Motor neuron (in vitro differentiated cells): ENCODE measurements around the gene FBF1. TPM values are rescaled to one million over a fixed set of nuclear protein-coding genes. Genes with fewer than 3 reads are reported as not detected.
"Not testable (repeated sequence)": the region's sequence is repeated elsewhere in the genome, so short reads cannot be mapped to it uniquely, and the experiment has no call there.

Experiments
- ATAC-seq, 8 experiments: fragments of 200-7000 bp; cut with Tn5 transposase; replicated peaks in 6 of 8; 2 replicates each; pipeline ENCODE4 v1.8.0; 2021; ENCODE audit warnings: mild to moderate bottlenecking in 8 of 8, moderate library complexity in 8 of 8
- H3K27ac ChIP-seq, 2 donors: fragments of 250-450 bp; sonication (Bioruptor Pico); 2 replicates each; pipeline ENCODE4 v1.9.0; 2021; ENCODE audit warnings: antibody characterized with exemption in 2 of 2, mild to moderate bottlenecking in 2 of 2, moderate library complexity in 1 of 2
- H3K4me1 ChIP-seq, 2 donors: fragments of 250-450 bp; sonication (Bioruptor Pico); replicated peaks in 1 of 2; 2 replicates each; pipeline ENCODE4 v1.6.1; 2021; ENCODE audit warnings: antibody characterized with exemption in 2 of 2, mild to moderate bottlenecking in 2 of 2, moderate library complexity in 1 of 2
- H3K4me3 ChIP-seq, 5 donors: fragments of 250-450 bp; sonication (Bioruptor Pico); 2 replicates each; pipeline ENCODE4 v1.9.0; 2021; ENCODE audit warnings: antibody characterized with exemption in 5 of 5, mild to moderate bottlenecking in 5 of 5, moderate library complexity in 4 of 5
- WGBS, 10 experiments: fragments of 450-650 bp; shearing (Covaris generic); methylation state at CpG; one replicate each; pipeline ENCODE4 v1.0.0; 2022; 5-methylcytosine and 5-hydroxymethylcytosine counted together
- in situ Hi-C, 9 experiments: fragments of 400-800 bp; cut with MboI; loops; one replicate each; pipeline ENCODE4 v1.15.0; 2021; ENCODE audit warnings: low sequenced_read_pairs in 9 of 9, low pct_unique_long_range_greater_than_20kb in 2 of 9; ENCODE audit not compliant: unreplicated experiment in 9 of 9
- total RNA-seq, 8 experiments: library from RNA; unstranded; fragments of 300-600 nt; gene quantifications; 2 replicates each; pipeline versions ENCODE4 v1.2.3 to v1.2.4, GENCODE V29; 2022

Gene FBF1
- total RNA-seq: 10 to 100 TPM in 3 of 8 experiments, 1 to 10 TPM in 5; 4.8 to 14.7 (median 7.6) TPM

GRCh38 chr17:75940727-75941441 is at the start of gene FBF1:
Gene FBF1, minus strand, starts transcription at chr17:75941042. Its CDS starts 2,893 bp downstream, at chr17:75938149.
- peak within 1 kb of the TSS; percentile 56 to 95 (median 83) for H3K4me3 ChIP-seq
- WGBS, 10 experiments: 0% methylated on average over 1 to 5 of the region's 63 CpGs; no CpG with 5 or more reads in 4 of the 10 experiments
- ATAC-seq: peak; percentile 93 to 99 (median 98)
- in situ Hi-C loops: no loop called here
- peaks cover 0 to 5% of the 10 kb centered on the region in 2 donors for H3K4me1 ChIP-seq
- peak within 1 kb of the TSS in 1 of 2 donors; percentile 24 for H3K27ac ChIP-seq

GRCh38 chr17:75987041-75987440 is 46.2 kb upstream of the FBF1 start:
- in situ Hi-C loops: no loop called here
- 0 to 100% (median 57%) methylated on average over 1 to 4 of the region's 4 CpGs; no CpG with 5 or more reads in 3 of the 10 experiments for WGBS, 10 experiments
- H3K4me3 ChIP-seq: no peak overlapping the region
- H3K27ac ChIP-seq: no peak overlapping the region
- no peak for ATAC-seq
- H3K4me1 ChIP-seq: peaks cover 13 to 15% of the 10 kb centered on the region in 2 donors

- Histone ChIP-seq H3K27ac (no peak overlapping the region), H3K4me1 (peaks cover 13 to 15% of the 10 kb centered on the region in 2 donors), H3K4me3 (no peak overlapping the region)
- ATAC-seq: no peak
- in situ Hi-C loops: no loop called here
- 88 to 100% (median 97%) methylated on average over 1 to 4 of the region's 4 CpGs; no CpG with 5 or more reads in 1 of the 10 experiments for WGBS, 10 experiments
These were observed 45.1 kb upstream of the FBF1 start for GRCh38 chr17:75985986-75986385.

GRCh38 chr17:75983501-75984181 is 42.8 kb upstream of the FBF1 start:
- WGBS, 10 experiments: 0 to 40% (median 12%) methylated on average over 1 to 5 of the region's 6 CpGs; no CpG with 5 or more reads in 2 of the 10 experiments
- peak in 6 of 8 experiments; percentile 1 to 50 (median 25) for ATAC-seq
- in situ Hi-C loops: no loop called here
- Histone ChIP-seq H3K27ac (peak overlapping the region in 1 of 2 donors; percentile 7), H3K4me1 (peaks cover 19% of the 10 kb centered on the region in 2 donors), H3K4me3 (no peak overlapping the region)

- H3K4me1 ChIP-seq: peaks cover 24 to 32% of the 10 kb centered on the region in 2 donors
- H3K4me3 ChIP-seq: no peak overlapping the region
- ATAC-seq: no peak
- WGBS, 10 experiments: 51 to 100% (median 78%) methylated on average over 2 to 7 of the region's 7 CpGs; no CpG with 5 or more reads in 2 of the 10 experiments
- no peak overlapping the region for H3K27ac ChIP-seq
- in situ Hi-C loops: no loop called here
These were observed 40.3 kb upstream of the FBF1 start for GRCh38 chr17:75981019-75981615.

GRCh38 chr17:75980188-75981018 is 39.6 kb upstream of the FBF1 start:
- no peak for ATAC-seq
- peak overlapping the region; percentile 99 for H3K27ac ChIP-seq
- H3K4me1 ChIP-seq: peaks cover 24 to 32% of the 10 kb centered on the region in 2 donors
- H3K4me3 ChIP-seq: peak overlapping the region; percentile 53 to 87 (median 80)
- in situ Hi-C loops: no loop called here
- 0 to 100% (median 85%) methylated on average over 1 to 10 of the region's 18 CpGs; no CpG with 5 or more reads in 1 of the 10 experiments for WGBS, 10 experiments

GRCh38 chr17:75979705-75980187 is 38.9 kb upstream of the FBF1 start:
- Histone ChIP-seq H3K4me1 (peaks cover 24 to 32% of the 10 kb centered on the region in 2 donors), H3K27ac (peak overlapping the region; percentile 99), H3K4me3 (peak overlapping the region; percentile 53 to 87 (median 80))
- in situ Hi-C loops: no loop called here
- peak in 7 of 8 experiments; percentile 10 to 40 (median 32) for ATAC-seq
- WGBS, 10 experiments: 5 to 25% (median 20%) methylated on average over 1 to 10 of the region's 19 CpGs; no CpG with 5 or more reads in 5 of the 10 experiments

GRCh38 chr17:75978938-75979704 is 38.3 kb upstream of the FBF1 start, which contains the start of the genes ACOX1 and TEN1:
Gene ACOX1, minus strand, starts transcription at chr17:75979166. Its CDS starts 93 bp downstream, at chr17:75979073.
Gene TEN1, plus strand, starts transcription at chr17:75979240. Its CDS starts 6,953 bp downstream, at chr17:75986193.
- 0% methylated on average over 1 to 8 of the region's 72 CpGs; no CpG with 5 or more reads in 6 of the 10 experiments for WGBS, 10 experiments
- H3K4me3 ChIP-seq: peak within 1 kb of the TSS; percentile 53 to 87 (median 80)
- in situ Hi-C loops: no loop called here
- peak; percentile 57 to 94 (median 91) for ATAC-seq
- H3K27ac ChIP-seq: peak within 1 kb of the TSS; percentile 99
- H3K4me1 ChIP-seq: peaks cover 24 to 32% of the 10 kb centered on the region in 2 donors

- no peak for ATAC-seq
- in situ Hi-C loops: no loop called here
- Histone ChIP-seq H3K4me1 (peaks cover 9 to 19% of the 10 kb centered on the region in 2 donors), H3K4me3 (no peak overlapping the region), H3K27ac (no peak overlapping the region)
- WGBS, 10 experiments: 0 to 88% (median 71%) methylated on average over 4 to 9 of the region's 9 CpGs
These were observed 35.5 kb upstream of the FBF1 start for GRCh38 chr17:75976175-75976848.

- Histone ChIP-seq H3K4me3 (no peak overlapping the region), H3K27ac (no peak overlapping the region), H3K4me1 (peaks cover 9 to 19% of the 10 kb centered on the region in 2 donors)
- WGBS, 10 experiments: 14 to 100% (median 86%) methylated on average over 1 to 5 of the region's 5 CpGs; no CpG with 5 or more reads in 1 of the 10 experiments
- in situ Hi-C loops: no loop called here
- ATAC-seq: no peak
These were observed 34.9 kb upstream of the FBF1 start for GRCh38 chr17:75975757-75976174.

- 60 to 100% (median 100%) methylated on average over 1 to 6 of the region's 6 CpGs; no CpG with 5 or more reads in 2 of the 10 experiments for WGBS, 10 experiments
- H3K4me3 ChIP-seq, ATAC-seq, H3K27ac ChIP-seq, in situ Hi-C loops: not testable (repeated sequence)
- H3K4me1 ChIP-seq: peaks cover 7 to 16% of the 10 kb centered on the region in 2 donors
These were observed 34.3 kb upstream of the FBF1 start for GRCh38 chr17:75975187-75975586.
